ENCODE measurements around the gene SDR42E1.
A peak's percentile ranks its signal among the peaks of the same experiment; 100 is the strongest.

SDR42E1 gene

DNA sequence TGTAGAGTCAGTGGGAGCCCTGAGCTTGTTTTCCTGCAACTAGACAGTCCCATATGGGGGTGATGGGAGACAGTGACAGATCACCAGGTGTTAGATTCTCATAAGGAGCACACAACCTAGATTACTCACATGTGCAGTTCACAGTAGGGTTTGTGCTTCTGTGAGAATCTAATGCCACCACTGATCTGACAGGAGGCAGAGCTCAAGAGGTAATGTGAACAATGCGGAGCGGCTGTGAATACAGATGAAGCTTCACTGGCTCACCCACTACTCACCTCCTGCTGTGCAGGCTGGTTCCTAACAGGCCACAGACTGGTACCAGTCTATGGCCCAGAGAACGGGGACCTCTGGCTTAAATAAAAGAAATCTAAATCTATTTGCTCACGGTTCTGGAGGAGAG, 13.6 kb upstream of the SDR42E1 start:
- Histone ChIP-seq H3K27me3 (ENCODE audit: control insufficient read depth in 5 of 5, insufficient read depth in 4 of 5, low read length in 5 of 5) (peaks cover 0 to 17% (median 3%) of the 10 kb centered on the region in 5 donors), H3K4me1 (ENCODE audit: control insufficient read depth in 5 of 5, insufficient read depth in 5 of 5, low read length in 5 of 5) (no peaks in the 10 kb centered on the region), H3K27ac (ENCODE audit: low read depth, low read length) (no peak overlapping the region), H3K9me3 (ENCODE audit: control insufficient read depth in 5 of 5, low read length in 5 of 5) (no peaks in the 10 kb centered on the region), H3K4me3 (ENCODE audit: low read depth in 1 of 5, low read length in 5 of 5) (no peak overlapping the region), H3K36me3 (ENCODE audit: control insufficient read depth in 5 of 5, insufficient read depth in 5 of 5, low read length in 5 of 5) (no peaks in the 10 kb centered on the region), H3K9ac (ENCODE audit: low read length in 5 of 5) (no peak overlapping the region)

DNA sequence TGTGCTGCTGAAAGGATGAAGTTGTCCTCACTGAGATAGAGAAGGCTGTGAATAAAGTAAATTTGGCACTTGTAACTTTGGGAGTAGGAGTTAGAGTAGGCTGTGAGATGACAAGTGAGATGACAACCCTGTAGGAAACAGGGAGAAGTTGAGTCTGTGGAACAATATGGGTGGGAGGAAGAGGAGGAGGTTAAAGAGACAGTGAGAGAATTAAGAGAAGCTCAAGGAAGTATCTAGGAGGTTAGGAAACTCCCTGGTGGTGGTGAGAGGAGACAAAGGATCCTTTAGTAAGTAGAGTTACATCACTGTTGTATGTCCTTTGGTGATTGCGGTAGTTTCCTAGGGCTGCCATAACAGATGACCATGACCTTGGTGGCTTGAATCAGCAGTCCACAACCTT, 13.0 kb upstream of the SDR42E1 start:
- H3K27me3 ChIP-seq (ENCODE audit: control insufficient read depth in 5 of 5, insufficient read depth in 4 of 5, low read length in 5 of 5) = peaks cover 2 to 17% (median 4%) of the 10 kb centered on the region in 5 donors
- H3K27ac ChIP-seq (ENCODE audit: low read depth, low read length) = no peak overlapping the region
- no peaks in the 10 kb centered on the region for H3K36me3 ChIP-seq (ENCODE audit: control insufficient read depth in 5 of 5, insufficient read depth in 5 of 5, low read length in 5 of 5)
- H3K4me1 ChIP-seq (ENCODE audit: control insufficient read depth in 5 of 5, insufficient read depth in 5 of 5, low read length in 5 of 5) = no peaks in the 10 kb centered on the region
- no peak overlapping the region for H3K4me3 ChIP-seq (ENCODE audit: low read depth in 1 of 5, low read length in 5 of 5)
- H3K9ac ChIP-seq (ENCODE audit: low read length in 5 of 5) = no peak overlapping the region
- no peaks in the 10 kb centered on the region for H3K9me3 ChIP-seq (ENCODE audit: control insufficient read depth in 5 of 5, low read length in 5 of 5)

DNA sequence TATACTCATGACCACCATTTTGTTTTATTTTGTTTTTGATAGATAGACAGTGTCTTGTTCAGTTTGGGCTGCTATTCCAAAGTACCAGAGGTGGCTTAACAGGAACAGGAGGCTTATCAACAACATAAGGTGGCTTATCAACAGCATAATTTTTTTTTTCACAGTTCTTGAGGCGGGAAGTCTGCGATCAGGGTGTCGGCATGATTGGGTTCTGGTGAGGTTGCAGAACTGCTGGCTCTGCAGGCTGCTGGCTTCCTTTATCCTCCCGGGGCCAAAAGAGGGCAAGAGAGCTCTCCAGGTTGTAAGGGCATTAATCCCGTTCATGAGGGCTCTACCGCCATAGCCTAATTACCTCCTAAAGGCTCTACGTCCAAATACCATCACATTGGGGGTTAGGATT, 11.9 kb upstream of the SDR42E1 start:
- no peak overlapping the region for H3K9ac ChIP-seq (ENCODE audit: low read length in 5 of 5)
- peaks cover 2 to 17% (median 4%) of the 10 kb centered on the region in 5 donors for H3K27me3 ChIP-seq (ENCODE audit: control insufficient read depth in 5 of 5, insufficient read depth in 4 of 5, low read length in 5 of 5)
- no peak overlapping the region for H3K27ac ChIP-seq (ENCODE audit: low read depth, low read length)
- H3K36me3 ChIP-seq (ENCODE audit: control insufficient read depth in 5 of 5, insufficient read depth in 5 of 5, low read length in 5 of 5) = no peaks in the 10 kb centered on the region
- H3K4me3 ChIP-seq (ENCODE audit: low read depth in 1 of 5, low read length in 5 of 5) = no peak overlapping the region
- H3K9me3 ChIP-seq (ENCODE audit: control insufficient read depth in 5 of 5, low read length in 5 of 5) = no peaks in the 10 kb centered on the region
- H3K4me1 ChIP-seq (ENCODE audit: control insufficient read depth in 5 of 5, insufficient read depth in 5 of 5, low read length in 5 of 5) = no peaks in the 10 kb centered on the region

DNA sequence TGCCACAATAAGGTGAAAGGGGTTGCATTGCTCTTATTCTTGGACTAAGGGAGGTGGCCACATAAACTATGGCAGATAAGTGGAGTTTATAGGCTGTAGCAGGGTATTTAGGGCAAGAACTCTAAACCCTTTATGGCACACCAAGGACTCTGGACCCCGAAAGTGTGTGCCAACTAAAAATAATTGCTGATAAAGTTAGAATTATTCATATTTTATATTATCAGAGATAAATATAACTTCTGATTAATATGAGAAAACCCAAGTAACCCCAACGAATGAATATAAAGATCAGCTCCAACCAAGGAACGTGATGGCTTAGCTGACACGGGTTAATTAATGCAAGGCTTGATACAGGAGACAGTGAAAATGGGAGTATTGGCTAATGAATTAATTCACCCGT, 8.8 kb upstream of the SDR42E1 start:
- no peak overlapping the region for H3K9ac ChIP-seq (ENCODE audit: low read length in 5 of 5)
- no peak overlapping the region for H3K4me3 ChIP-seq (ENCODE audit: low read depth in 1 of 5, low read length in 5 of 5)
- H3K27me3 ChIP-seq (ENCODE audit: control insufficient read depth in 5 of 5, insufficient read depth in 4 of 5, low read length in 5 of 5) = peaks cover under 1 to 9% (median 4%) of the 10 kb centered on the region in 5 donors
- peaks cover 2 to 5% (median 3%) of the 10 kb centered on the region in 5 donors for H3K9me3 ChIP-seq (ENCODE audit: control insufficient read depth in 5 of 5, low read length in 5 of 5)
- no peak overlapping the region for H3K27ac ChIP-seq (ENCODE audit: low read depth, low read length)
- peaks cover 0 to 4% (median 0%) of the 10 kb centered on the region in 5 donors for H3K4me1 ChIP-seq (ENCODE audit: control insufficient read depth in 5 of 5, insufficient read depth in 5 of 5, low read length in 5 of 5)
- H3K36me3 ChIP-seq (ENCODE audit: control insufficient read depth in 5 of 5, insufficient read depth in 5 of 5, low read length in 5 of 5) = no peaks in the 10 kb centered on the region

DNA sequence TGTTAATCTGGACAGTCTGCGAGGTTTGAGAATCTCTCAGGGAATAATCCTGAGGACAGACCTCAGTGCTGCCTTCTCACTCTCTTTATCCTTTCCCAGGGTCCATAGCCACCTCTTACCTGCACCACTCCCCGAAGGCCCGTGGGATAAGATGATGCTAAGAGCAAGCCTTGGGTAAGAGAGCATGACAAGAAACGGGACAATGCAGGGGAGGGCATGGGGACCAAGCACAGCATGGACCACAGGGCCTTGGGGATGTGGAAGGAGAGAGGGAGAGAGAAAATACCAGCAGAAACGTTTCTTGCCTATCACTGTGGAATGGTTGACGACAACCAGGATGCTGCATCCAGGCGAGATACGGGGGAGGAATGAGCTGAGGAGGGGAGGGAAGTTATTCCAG, 8.3 kb upstream of the SDR42E1 start:
- H3K4me3 ChIP-seq (ENCODE audit: low read depth in 1 of 5, low read length in 5 of 5) = no peak overlapping the region
- H3K4me1 ChIP-seq (ENCODE audit: control insufficient read depth in 5 of 5, insufficient read depth in 5 of 5, low read length in 5 of 5) = peaks cover 0 to 4% (median 0%) of the 10 kb centered on the region in 5 donors
- H3K27me3 ChIP-seq (ENCODE audit: control insufficient read depth in 5 of 5, insufficient read depth in 4 of 5, low read length in 5 of 5) = peaks cover 0 to 9% (median 4%) of the 10 kb centered on the region in 5 donors
- peaks cover 3 to 10% (median 6%) of the 10 kb centered on the region in 5 donors for H3K9me3 ChIP-seq (ENCODE audit: control insufficient read depth in 5 of 5, low read length in 5 of 5)
- no peaks in the 10 kb centered on the region for H3K36me3 ChIP-seq (ENCODE audit: control insufficient read depth in 5 of 5, insufficient read depth in 5 of 5, low read length in 5 of 5)
- no peak overlapping the region for H3K9ac ChIP-seq (ENCODE audit: low read length in 5 of 5)
- no peak overlapping the region for H3K27ac ChIP-seq (ENCODE audit: low read depth, low read length)

DNA sequence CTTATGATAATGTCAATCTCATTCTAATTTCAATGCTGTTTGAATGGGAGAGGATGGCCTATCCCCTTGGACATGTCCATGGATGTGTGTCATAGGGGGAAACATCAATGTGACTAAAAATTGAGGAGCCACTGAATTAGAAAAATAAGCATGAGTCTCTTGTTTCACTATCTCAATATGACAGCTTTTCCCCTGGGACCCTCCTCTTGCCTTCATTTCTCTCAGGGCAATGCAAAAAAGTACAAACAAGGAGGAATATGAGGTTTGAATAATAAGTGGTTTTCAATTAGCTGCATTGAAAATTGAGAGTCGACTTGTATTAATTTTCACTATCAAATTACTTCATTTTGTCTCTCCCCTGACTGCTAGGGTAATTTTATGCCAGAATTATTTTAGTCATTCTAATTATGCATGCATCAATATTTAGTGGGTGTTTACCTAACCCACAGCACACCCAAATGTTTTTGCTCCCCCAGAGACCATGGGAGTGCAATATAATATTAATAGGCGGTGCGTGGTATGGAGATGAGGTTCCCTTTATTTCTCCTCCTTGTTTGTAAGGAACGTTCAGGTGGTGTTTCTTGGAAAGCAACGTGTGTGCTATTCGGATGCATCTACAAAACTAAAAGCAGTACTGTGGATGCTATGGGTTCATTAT, 6.8 kb upstream of the SDR42E1 start:
- Histone ChIP-seq H3K9ac (ENCODE audit: low read length in 5 of 5) (no peak overlapping the region), H3K9me3 (ENCODE audit: control insufficient read depth in 5 of 5, low read length in 5 of 5) (peaks cover 3 to 13% (median 8%) of the 10 kb centered on the region in 5 donors), H3K4me3 (ENCODE audit: low read depth in 1 of 5, low read length in 5 of 5) (no peak overlapping the region), H3K36me3 (ENCODE audit: control insufficient read depth in 5 of 5, insufficient read depth in 5 of 5, low read length in 5 of 5) (no peaks in the 10 kb centered on the region), H3K27ac (ENCODE audit: low read depth, low read length) (no peak overlapping the region), H3K4me1 (ENCODE audit: control insufficient read depth in 5 of 5, insufficient read depth in 5 of 5, low read length in 5 of 5) (peaks cover 0 to 4% (median 0%) of the 10 kb centered on the region in 5 donors), H3K27me3 (ENCODE audit: control insufficient read depth in 5 of 5, insufficient read depth in 4 of 5, low read length in 5 of 5) (peaks cover 0 to 4% (median 3%) of the 10 kb centered on the region in 5 donors)

DNA sequence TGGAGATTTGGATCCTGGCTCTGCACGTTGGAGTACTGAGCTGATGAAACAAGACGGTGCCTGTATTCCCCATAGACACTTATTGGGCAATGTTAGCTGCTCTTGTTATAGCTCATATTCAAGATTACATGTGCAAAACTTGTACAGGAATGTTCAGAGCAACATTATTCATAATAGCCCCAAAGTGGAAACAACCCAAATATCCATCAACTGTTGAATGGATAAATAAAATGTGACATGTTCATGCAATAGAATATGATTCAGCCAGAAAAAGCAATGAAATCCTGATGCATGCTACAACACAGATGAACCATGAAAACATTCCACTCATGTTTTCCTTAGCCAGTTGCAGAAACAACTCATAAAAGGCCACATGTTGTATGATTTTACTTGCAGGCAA, 5.7 kb upstream of the SDR42E1 start:
- H3K4me3 ChIP-seq (ENCODE audit: low read depth in 1 of 5, low read length in 5 of 5) = no peak overlapping the region
- H3K27me3 ChIP-seq (ENCODE audit: control insufficient read depth in 5 of 5, insufficient read depth in 4 of 5, low read length in 5 of 5) = peaks cover 0 to 8% (median 3%) of the 10 kb centered on the region in 5 donors
- H3K4me1 ChIP-seq (ENCODE audit: control insufficient read depth in 5 of 5, insufficient read depth in 5 of 5, low read length in 5 of 5) = peaks cover 0 to 4% (median 0%) of the 10 kb centered on the region in 5 donors
- H3K9me3 ChIP-seq (ENCODE audit: control insufficient read depth in 5 of 5, low read length in 5 of 5) = peaks cover 3 to 13% (median 10%) of the 10 kb centered on the region in 5 donors
- H3K9ac ChIP-seq (ENCODE audit: low read length in 5 of 5) = no peak overlapping the region
- no peaks in the 10 kb centered on the region for H3K36me3 ChIP-seq (ENCODE audit: control insufficient read depth in 5 of 5, insufficient read depth in 5 of 5, low read length in 5 of 5)
- H3K27ac ChIP-seq (ENCODE audit: low read depth, low read length) = no peak overlapping the region

- peaks cover 3 to 13% (median 10%) of the 10 kb centered on the region in 5 donors for H3K9me3 ChIP-seq (ENCODE audit: control insufficient read depth in 5 of 5, low read length in 5 of 5)
- H3K9ac ChIP-seq (ENCODE audit: low read length in 5 of 5) = no peak overlapping the region
- H3K36me3 ChIP-seq (ENCODE audit: control insufficient read depth in 5 of 5, insufficient read depth in 5 of 5, low read length in 5 of 5) = no peaks in the 10 kb centered on the region
- H3K4me1 ChIP-seq (ENCODE audit: control insufficient read depth in 5 of 5, insufficient read depth in 5 of 5, low read length in 5 of 5) = peaks cover 0 to 4% (median 0%) of the 10 kb centered on the region in 5 donors
- peak overlapping the region in 1 of 5 donors; percentile 19 for H3K4me3 ChIP-seq (ENCODE audit: low read depth in 1 of 5, low read length in 5 of 5)
- H3K27me3 ChIP-seq (ENCODE audit: control insufficient read depth in 5 of 5, insufficient read depth in 4 of 5, low read length in 5 of 5) = peaks cover 0 to 12% (median 4%) of the 10 kb centered on the region in 5 donors
- H3K27ac ChIP-seq (ENCODE audit: low read depth, low read length) = no peak overlapping the region
These were observed 5.0 kb upstream of the SDR42E1 start for GRCh38 chr16:82016263-82016662.

DNA sequence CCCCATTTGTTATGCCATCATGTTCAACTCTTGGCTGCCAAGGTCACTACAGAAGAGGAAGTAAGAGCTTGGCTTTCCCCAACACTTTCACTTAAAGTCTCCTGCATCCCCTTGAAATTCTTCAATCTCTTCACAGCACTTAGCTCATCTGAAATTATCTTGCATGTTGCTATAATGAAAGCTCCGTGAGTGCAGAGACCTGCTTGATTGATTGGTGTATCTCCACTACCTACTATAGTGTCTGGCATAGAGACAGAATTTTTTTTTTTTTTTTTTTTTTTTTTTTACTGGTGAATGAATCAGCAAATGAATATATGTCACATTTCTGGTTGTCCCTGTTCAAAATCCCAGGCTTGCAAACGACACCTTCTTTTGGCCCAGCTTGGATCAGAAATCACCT, 1.9 kb upstream of the SDR42E1 start:
- H3K4me1 ChIP-seq (ENCODE audit: control insufficient read depth in 5 of 5, insufficient read depth in 5 of 5, low read length in 5 of 5) = peaks cover 0 to 8% (median 0%) of the 10 kb centered on the region in 5 donors
- H3K27me3 ChIP-seq (ENCODE audit: control insufficient read depth in 5 of 5, insufficient read depth in 4 of 5, low read length in 5 of 5) = peaks cover 0 to 10% (median 9%) of the 10 kb centered on the region in 5 donors
- no peak overlapping the region for H3K4me3 ChIP-seq (ENCODE audit: low read depth in 1 of 5, low read length in 5 of 5)
- H3K36me3 ChIP-seq (ENCODE audit: control insufficient read depth in 5 of 5, insufficient read depth in 5 of 5, low read length in 5 of 5) = no peaks in the 10 kb centered on the region
- H3K9me3 ChIP-seq (ENCODE audit: control insufficient read depth in 5 of 5, low read length in 5 of 5) = peaks cover 6 to 22% (median 21%) of the 10 kb centered on the region in 5 donors
- no peak overlapping the region for H3K9ac ChIP-seq (ENCODE audit: low read length in 5 of 5)
- H3K27ac ChIP-seq (ENCODE audit: low read depth, low read length) = no peak overlapping the region

- H3K9ac ChIP-seq (ENCODE audit: low read length in 5 of 5) = no peak overlapping the region
- peak overlapping the region in 3 of 5 donors; percentile 51 to 62 (median 58) for H3K4me3 ChIP-seq (ENCODE audit: low read depth in 1 of 5, low read length in 5 of 5)
- no peak overlapping the region for H3K27ac ChIP-seq (ENCODE audit: low read depth, low read length)
These were observed 621 bp downstream of the SDR42E1 start for GRCh38 chr16:82010649-82011048.

More at GRCh38 chr16:82010649-82011048, 621 bp downstream of the SDR42E1 start:
- peaks cover 6 to 27% (median 21%) of the 10 kb centered on the region in 5 donors for H3K9me3 ChIP-seq (ENCODE audit: control insufficient read depth in 5 of 5, low read length in 5 of 5)
- peaks cover 0 to 10% (median 9%) of the 10 kb centered on the region in 5 donors for H3K27me3 ChIP-seq (ENCODE audit: control insufficient read depth in 5 of 5, insufficient read depth in 4 of 5, low read length in 5 of 5)
- H3K4me1 ChIP-seq (ENCODE audit: control insufficient read depth in 5 of 5, insufficient read depth in 5 of 5, low read length in 5 of 5) = peaks cover 0 to 4% (median 0%) of the 10 kb centered on the region in 5 donors
- no peaks in the 10 kb centered on the region for H3K36me3 ChIP-seq (ENCODE audit: control insufficient read depth in 5 of 5, insufficient read depth in 5 of 5, low read length in 5 of 5)
